Measurements from ENCODE around the gene PSD.

The PSD gene

GRCh38 chr10:102444851-102445250 is 26.3 kb upstream of the PSD start:
- TF ChIP-seq PKNOX1 (IDR thresholded peaks at IDR 0.05) (no peak), HDGF (IDR thresholded peaks at IDR 0.05; ENCODE audit: borderline replicate concordance) (no peak), NFRKB (IDR thresholded peaks at IDR 0.05) (no peak), FOXA1 (IDR thresholded peaks at IDR 0.05) (no peak), CTBP1 (IDR thresholded peaks at IDR 0.05; ENCODE audit: borderline replicate concordance) (no peak), LEF1 (IDR thresholded peaks at IDR 0.05; ENCODE audit: borderline replicate concordance) (no peak)
- DNase-seq (ENCODE audit: extremely low spot score), result no peak
- POLR2A ChIA-PET, result interaction anchor here (1.1 kb wide), 1 partner anchor 13 kb away, joined by 3 read pairs; the partner anchor contains the start of gene CUEDC2
- CTCF ChIA-PET, result interaction anchor here (0.7 kb wide), 1 partner anchor 9 kb away, joined by 6 read pairs; no protein-coding TSS in a partner anchor

GRCh38 chr10:102438374-102438773 is 19.8 kb upstream of the PSD start:
- no peak for DNase-seq (ENCODE audit: extremely low spot score)
- ChIA-PET CTCF (no interaction called here), POLR2A (no interaction called here)
- no peak for TF ChIP-seq ZNF384 (IDR thresholded peaks at IDR 0.05)
- no peak for TF ChIP-seq FOXK2 (IDR thresholded peaks at IDR 0.05)
- TF ChIP-seq NFRKB (IDR thresholded peaks at IDR 0.05), result no peak
- no peak for TF ChIP-seq HDGF (IDR thresholded peaks at IDR 0.05; ENCODE audit: borderline replicate concordance)
- no peak for TF ChIP-seq FOXA1 (IDR thresholded peaks at IDR 0.05)
- no peak for TF ChIP-seq FOXM1 (IDR thresholded peaks at IDR 0.05; ENCODE audit: borderline replicate concordance)
- TF ChIP-seq SUZ12 (IDR thresholded peaks at IDR 0.05), result no peak
- TF ChIP-seq LEF1 (IDR thresholded peaks at IDR 0.05; ENCODE audit: borderline replicate concordance), result no peak
- no peak for TF ChIP-seq TARDBP (IDR thresholded peaks at IDR 0.05)

DNA sequence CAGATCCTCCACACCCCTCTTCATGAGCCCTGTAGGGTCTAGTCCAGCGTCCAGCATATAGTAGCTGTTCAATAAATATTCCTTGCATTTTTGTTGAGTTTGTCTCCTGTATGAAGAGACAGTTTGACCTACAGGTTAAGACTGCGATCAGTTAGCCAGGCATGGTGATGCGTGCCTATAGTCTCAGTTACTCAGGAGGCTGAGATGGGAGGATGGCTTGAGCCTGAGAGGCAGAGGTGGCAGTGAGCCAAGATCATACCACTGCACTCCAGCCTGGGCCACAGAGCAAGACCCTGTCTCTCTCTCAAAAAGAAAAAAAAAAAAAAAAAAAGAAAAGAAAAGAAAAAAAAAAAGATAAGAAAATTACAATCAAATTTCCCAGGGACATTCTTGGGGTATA is 18.9 kb upstream of the PSD start:
- ChIA-PET POLR2A (no interaction called here), CTCF (no interaction called here)
- no peak for DNase-seq (ENCODE audit: extremely low spot score)
- no peak for TF ChIP-seq ZNF384 (IDR thresholded peaks at IDR 0.05)
- no peak for TF ChIP-seq SP1 (IDR thresholded peaks at IDR 0.05)
- TF ChIP-seq ELF4 (IDR thresholded peaks at IDR 0.05), result no peak
- no peak for TF ChIP-seq FOXA1 (IDR thresholded peaks at IDR 0.05)
- TF ChIP-seq CTBP1 (IDR thresholded peaks at IDR 0.05; ENCODE audit: borderline replicate concordance), result no peak
- TF ChIP-seq TARDBP (IDR thresholded peaks at IDR 0.05), result no peak
- TF ChIP-seq SUZ12 (IDR thresholded peaks at IDR 0.05), result no peak
- TF ChIP-seq PKNOX1 (IDR thresholded peaks at IDR 0.05), result no peak
- TF ChIP-seq LEF1 (IDR thresholded peaks at IDR 0.05; ENCODE audit: borderline replicate concordance), result no peak
- no peak for TF ChIP-seq BHLHE40 (IDR thresholded peaks at IDR 0.05; ENCODE audit: borderline replicate concordance)
- TF ChIP-seq HDGF (IDR thresholded peaks at IDR 0.05; ENCODE audit: borderline replicate concordance), result no peak
- no peak for TF ChIP-seq ARNT (IDR thresholded peaks at IDR 0.05)
- no peak for TF ChIP-seq FOXM1 (IDR thresholded peaks at IDR 0.05; ENCODE audit: borderline replicate concordance)
- no peak for TF ChIP-seq NFRKB (IDR thresholded peaks at IDR 0.05)
- TF ChIP-seq L3MBTL2 (conservative IDR thresholded peaks at IDR 0.05), result no peak
- TF ChIP-seq FOXK2 (IDR thresholded peaks at IDR 0.05), result no peak

DNA sequence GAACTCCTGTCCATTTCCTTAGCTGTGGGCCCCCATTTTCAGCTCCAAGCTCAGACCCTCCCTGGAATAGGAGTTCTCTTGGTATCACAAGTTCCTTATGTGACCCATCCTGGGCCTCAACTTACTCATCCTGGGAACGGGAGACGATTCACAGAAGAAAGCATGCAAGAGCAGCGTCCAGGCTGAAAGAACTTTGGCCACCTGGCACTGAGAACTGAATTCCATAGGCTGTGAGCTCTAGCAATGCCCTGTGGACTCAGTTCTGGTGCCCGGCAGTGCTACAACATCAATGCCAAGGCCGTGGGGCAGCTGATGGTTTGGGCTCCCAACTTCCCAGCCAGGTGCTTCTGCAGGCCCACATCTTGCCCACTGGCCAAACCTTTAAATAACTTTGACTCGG is 17.7 kb upstream of the PSD start:
- POLR2A ChIA-PET, result interaction anchor here (1.6 to 2.1 kb wide), 2 partner anchors 13 to 27 kb away, joined by 6 to 18 read pairs; partner anchors contain the start of gene C10orf95
- CTCF ChIA-PET, result interaction anchor here (0.6 to 1.8 kb wide), 3 partner anchors 8 to 16 kb away, joined by 5 to 6 read pairs (median 5); no protein-coding TSS in a partner anchor
- no peak for DNase-seq (ENCODE audit: extremely low spot score)
- TF ChIP-seq FOXK2 (IDR thresholded peaks at IDR 0.05) (no peak), SP1 (IDR thresholded peaks at IDR 0.05) (no peak), HDGF (IDR thresholded peaks at IDR 0.05; ENCODE audit: borderline replicate concordance) (no peak), ZNF384 (IDR thresholded peaks at IDR 0.05) (no peak), L3MBTL2 (conservative IDR thresholded peaks at IDR 0.05) (no peak), SUZ12 (IDR thresholded peaks at IDR 0.05) (no peak), FOXM1 (IDR thresholded peaks at IDR 0.05; ENCODE audit: borderline replicate concordance) (no peak), ELF4 (IDR thresholded peaks at IDR 0.05) (no peak), TARDBP (IDR thresholded peaks at IDR 0.05) (no peak)

GRCh38 chr10:102435529-102436233 is 17.1 kb upstream of the PSD start:
- ChIA-PET CTCF (interaction anchor here (0.6 to 1.8 kb wide), 3 partner anchors 9 to 17 kb away, joined by 5 to 6 read pairs (median 5); no protein-coding TSS in a partner anchor), POLR2A (interaction anchor here (1.1 to 2.1 kb wide), 4 partner anchors 14 to 27 kb away, joined by 3 to 18 read pairs (median 4); partner anchors contain the start of genes C10orf95 and FBXL15)
- no peak for DNase-seq (ENCODE audit: extremely low spot score)
- TF ChIP-seq FOXK2 (IDR thresholded peaks at IDR 0.05) (no peak), HDGF (IDR thresholded peaks at IDR 0.05; ENCODE audit: borderline replicate concordance) (no peak), ELF4 (IDR thresholded peaks at IDR 0.05) (no peak), LEF1 (IDR thresholded peaks at IDR 0.05; ENCODE audit: borderline replicate concordance) (no peak), FOXM1 (IDR thresholded peaks at IDR 0.05; ENCODE audit: borderline replicate concordance) (no peak), ARNT (IDR thresholded peaks at IDR 0.05) (no peak), CTBP1 (IDR thresholded peaks at IDR 0.05; ENCODE audit: borderline replicate concordance) (no peak), SP1 (IDR thresholded peaks at IDR 0.05) (no peak), FOXA1 (IDR thresholded peaks at IDR 0.05) (no peak), TARDBP (IDR thresholded peaks at IDR 0.05) (no peak), ZNF384 (IDR thresholded peaks at IDR 0.05) (no peak), NFRKB (IDR thresholded peaks at IDR 0.05) (no peak), PKNOX1 (IDR thresholded peaks at IDR 0.05) (no peak), SUZ12 (IDR thresholded peaks at IDR 0.05) (no peak), BHLHE40 (IDR thresholded peaks at IDR 0.05; ENCODE audit: borderline replicate concordance) (no peak), L3MBTL2 (conservative IDR thresholded peaks at IDR 0.05) (no peak)
